Common myeloid progenitor, CD34-positive (primary cell): ENCODE data around the gene AACS.
"Not testable (repeated sequence)": the region's sequence is repeated elsewhere in the genome, so short reads cannot be mapped to it uniquely, and the experiment has no call there.

Experiments used
- CTCF ChIA-PET: fragments of 350-600 bp; sonication (Branson Sonifier 250); formaldehyde crosslinking; loops from one replicate; lab custom pipeline; 2021; ENCODE audit warnings: antibody characterized with exemption; lab: Charles Lee
- POLR2A ChIA-PET: fragments of 350-600 bp; sonication (Branson Sonifier 250); formaldehyde crosslinking; loops from one replicate; lab custom pipeline; 2021; ENCODE audit warnings: antibody characterized with exemption; lab: Charles Lee
- DNase-seq, 3 donors: peaks; one replicate each; pipeline versions ENCODE4 v3.0.0 to v3.0.0-alpha.2; 2013
- H3K27ac ChIP-seq, 2 experiments: 1 replicate in 1 of 2; 2 replicates in 1 of 2; pipeline ENCODE4 v1.7.0; 2013; ENCODE audit warnings: inconsistent platforms in 2 of 2, low read length in 2 of 2, mild to moderate bottlenecking in 2 of 2, low read depth in 1 of 2, moderate library complexity in 1 of 2; ENCODE audit not compliant: severe bottlenecking in 2 of 2, insufficient read depth in 1 of 2, poor library complexity in 1 of 2
- H3K27me3 ChIP-seq, 5 experiments: replicated peaks in 2 of 5; 1 replicate in 3 of 5; 2 replicates in 2 of 5; pipeline versions ENCODE4 v1.6.1 to v1.7.0; 2013; ENCODE audit warnings: low read length in 4 of 5, mild to moderate bottlenecking in 2 of 5, moderate library complexity in 2 of 5, inconsistent platforms in 1 of 5; ENCODE audit not compliant: insufficient read depth in 5 of 5, control insufficient read depth in 4 of 5
- H3K36me3 ChIP-seq, 4 experiments: 1 replicate in 2 of 4; 2 replicates in 2 of 4; pipeline versions ENCODE4 v1.6.1 to v1.7.0; 2013; ENCODE audit warnings: low read length in 3 of 4, control low read depth in 1 of 4, mild to moderate bottlenecking in 1 of 4; ENCODE audit not compliant: control insufficient read depth in 4 of 4, insufficient read depth in 4 of 4
- H3K4me1 ChIP-seq, 4 experiments: 1 replicate in 3 of 4; 2 replicates in 1 of 4; pipeline versions ENCODE4 v1.6.1 to v1.7.1; 2013; ENCODE audit warnings: low read length in 3 of 4, mild to moderate bottlenecking in 3 of 4, control low read depth in 1 of 4, inconsistent platforms in 1 of 4, moderate library complexity in 1 of 4; ENCODE audit not compliant: control insufficient read depth in 4 of 4, insufficient read depth in 4 of 4; ENCODE audit errors: control extremely low read depth in 1 of 4
- H3K4me3 ChIP-seq, 7 experiments: 1 replicate in 4 of 7; 2 replicates in 3 of 7; pipeline versions ENCODE4 v1.5.1 to v1.7.0; 2013; ENCODE audit warnings: mild to moderate bottlenecking in 7 of 7, low read length in 6 of 7, moderate library complexity in 6 of 7, inconsistent platforms in 2 of 7, low read depth in 2 of 7, control low read depth in 1 of 7; ENCODE audit not compliant: insufficient read depth in 4 of 7, control insufficient read depth in 1 of 7; ENCODE audit errors: extremely low read depth in 1 of 7
- H3K9me3 ChIP-seq, 5 experiments: 1 replicate in 4 of 5; 2 replicates in 1 of 5; pipeline versions ENCODE4 v1.6.1 to v1.7.1; 2013; ENCODE audit warnings: low read length in 4 of 5, mild to moderate bottlenecking in 2 of 5, inconsistent platforms in 1 of 5, low read depth in 1 of 5, moderate library complexity in 1 of 5; ENCODE audit not compliant: control insufficient read depth in 4 of 5, insufficient read depth in 2 of 5; ENCODE audit errors: control extremely low read depth in 1 of 5
- WGBS: methylation state at CpG from one replicate; pipeline ENCODE4 v1.1.5; 2013; ENCODE audit not compliant: insufficient coverage; 5-methylcytosine and 5-hydroxymethylcytosine counted together

AACS gene

GRCh38 chr12:125105600-125105999 lies 40.4 kb downstream of the AACS start:
- Histone ChIP-seq H3K27me3 (no peaks in the 10 kb centered on the region), H3K27ac (no peak overlapping the region), H3K36me3 (peaks cover 0 to 69% (median 20%) of the 10 kb centered on the region in 4 experiments), H3K4me3 (no peak overlapping the region), H3K9me3 (no peaks in the 10 kb centered on the region), H3K4me1 (no peaks in the 10 kb centered on the region)
- ChIA-PET POLR2A (no interaction called here), CTCF (no interaction called here)
- WGBS: 96% methylated on average over 4 of the region's 6 CpGs
- no peak for DNase-seq

- over 99% methylated on average over 8 of the region's 14 CpGs for WGBS
- H3K36me3 ChIP-seq: peaks cover 0 to 78% (median 20%) of the 10 kb centered on the region in 4 experiments
- CTCF ChIA-PET: interaction anchor here (1.0 kb wide), 1 partner anchor 12 kb away, joined by 3 read pairs; no protein-coding TSS in a partner anchor
These were observed 45.6 kb downstream of the AACS start for GRCh38 chr12:125110641-125111360.

GRCh38 chr12:125111403-125111802 lies 46.2 kb downstream of the AACS start:
- peaks cover 0 to 73% (median 18%) of the 10 kb centered on the region in 4 experiments for H3K36me3 ChIP-seq
- H3K4me1 ChIP-seq: no peaks in the 10 kb centered on the region
- ChIA-PET POLR2A (no interaction called here), CTCF (interaction anchor here (1.0 kb wide), 1 partner anchor 12 kb away, joined by 3 read pairs; no protein-coding TSS in a partner anchor)
- no peaks in the 10 kb centered on the region for H3K9me3 ChIP-seq
- no peak overlapping the region for H3K27ac ChIP-seq
- no peaks in the 10 kb centered on the region for H3K27me3 ChIP-seq
- DNase-seq: no peak
- no CpG with 5 or more reads among the region's 3 CpGs for WGBS
- no peak overlapping the region for H3K4me3 ChIP-seq

More at GRCh38 chr12:125110641-125111360, 45.6 kb downstream of the AACS start:
- no peak for DNase-seq
- POLR2A ChIA-PET: interaction anchor here (0.7 kb wide), 1 partner anchor 115 kb away, joined by 5 read pairs; no protein-coding TSS in a partner anchor
- H3K27me3 ChIP-seq: no peaks in the 10 kb centered on the region
- H3K27ac ChIP-seq: no peak overlapping the region
- H3K4me3 ChIP-seq: no peak overlapping the region
- no peaks in the 10 kb centered on the region for H3K4me1 ChIP-seq
- H3K9me3 ChIP-seq: no peaks in the 10 kb centered on the region

- DNase-seq, H3K27ac ChIP-seq, POLR2A ChIA-PET, H3K4me1 ChIP-seq, CTCF ChIA-PET, H3K9me3 ChIP-seq, H3K4me3 ChIP-seq, H3K27me3 ChIP-seq: not testable (repeated sequence)
- peaks cover 0 to 61% (median 15%) of the 10 kb centered on the region in 4 experiments for H3K36me3 ChIP-seq
- WGBS: 90% methylated on average over 3 of the region's 6 CpGs
These were observed 47.4 kb downstream of the AACS start for GRCh38 chr12:125112614-125113013.

- Histone ChIP-seq H3K27ac (no peak overlapping the region), H3K36me3 (peaks cover 0 to 62% (median 14%) of the 10 kb centered on the region in 4 experiments), H3K27me3 (no peaks in the 10 kb centered on the region), H3K4me1 (no peaks in the 10 kb centered on the region), H3K4me3 (no peak overlapping the region), H3K9me3 (no peaks in the 10 kb centered on the region)
- DNase-seq: no peak
- POLR2A ChIA-PET: no interaction called here
- CTCF ChIA-PET: no interaction called here
- 95% methylated on average over 7 of the region's 8 CpGs for whole genome bisulfite sequencing
These were observed 48.0 kb downstream of the AACS start for GRCh38 chr12:125113263-125113662.

- no peaks in the 10 kb centered on the region for H3K4me1 ChIP-seq
- H3K4me3 ChIP-seq: no peak overlapping the region
- no peak overlapping the region for H3K27ac ChIP-seq
- POLR2A ChIA-PET: no interaction called here
- no peaks in the 10 kb centered on the region for H3K9me3 ChIP-seq
- WGBS: 98% methylated on average over 7 of the region's 9 CpGs
- DNase-seq: no peak
- CTCF ChIA-PET: no interaction called here
- peaks cover 0 to 65% (median 16%) of the 10 kb centered on the region in 4 experiments for H3K36me3 ChIP-seq
- no peaks in the 10 kb centered on the region for H3K27me3 ChIP-seq
These were observed 48.6 kb downstream of the AACS start for GRCh38 chr12:125113789-125114188.

GRCh38 chr12:125114365-125115141 lies 49.3 kb downstream of the AACS start:
- CTCF ChIA-PET: no interaction called here
- Histone ChIP-seq H3K27me3 (no peaks in the 10 kb centered on the region), H3K4me3 (no peak overlapping the region), H3K36me3 (peaks cover 2 to 64% (median 18%) of the 10 kb centered on the region in 4 experiments), H3K4me1 (no peaks in the 10 kb centered on the region), H3K9me3 (no peaks in the 10 kb centered on the region), H3K27ac (no peak overlapping the region)
- POLR2A ChIA-PET: no interaction called here
- 97% methylated on average over 37 of the region's 40 CpGs for WGBS
- no peak for DNase-seq
